IMR-90 (cell line): Measurements from ENCODE around the gene RIPK4. TPM values are rescaled to one million over a fixed set of nuclear protein-coding genes. Genes with fewer than 3 reads are reported as not detected.

Experiments
- ATAC-seq: fragments of 200-7000 bp; cut with Tn5 transposase; 2 replicates; pipeline ENCODE4 v1.9.1; 2020; ENCODE audit warnings: low read depth, mild to moderate bottlenecking, moderate library complexity
- BruUV-seq: library from RNA; stranded (reverse); fragments of 400-500 nt; replicated peaks from 2 replicates; lab custom pipeline; 2021; lab: Mats Ljungman, UMichigan
- CTCF ChIA-PET: fragments of 300-600 bp; formaldehyde crosslinking; extraction: SDS; loops from one replicate; lab custom pipeline; 2021; ENCODE audit warnings: antibody characterized with exemption; lab: Yijun Ruan, JAX
- POLR2A ChIA-PET: fragments of 300-600 bp; sonication (Branson Sonifier 250); formaldehyde crosslinking; loops from one replicate; lab custom pipeline; 2022; ENCODE audit warnings: antibody characterized with exemption; ENCODE audit not compliant: unreplicated experiment; lab: Charles Lee
- DNase-seq: peaks from one replicate; pipeline ENCODE4 v3.0.0; 2013
- H2AFZ ChIP-seq: replicated peaks from 2 replicates; pipeline ENCODE3; 2013; ENCODE audit warnings: low read length, mild to moderate bottlenecking; ENCODE audit not compliant: poor library complexity
- H2AK5ac ChIP-seq: 2 replicates; pipeline ENCODE4 v1.6.1; 2013; ENCODE audit warnings: low read depth, low read length, inconsistent platforms
- H2AK9ac ChIP-seq: replicated peaks from 2 replicates; pipeline ENCODE3; 2013; ENCODE audit warnings: mild to moderate bottlenecking, low read depth, low read length, moderate library complexity; ENCODE audit not compliant: poor library complexity
- H2BK120ac ChIP-seq: 2 replicates; pipeline ENCODE4 v1.6.1; 2013; ENCODE audit warnings: low read depth, low read length, inconsistent platforms
- H2BK15ac ChIP-seq: 3 replicates; pipeline ENCODE4 v1.6.1; 2013; ENCODE audit warnings: low read depth, low read length, inconsistent platforms
- H2BK20ac ChIP-seq: 2 replicates; pipeline ENCODE4 v1.6.1; 2013; ENCODE audit warnings: low read depth, mild to moderate bottlenecking, inconsistent platforms, low read length, moderate library complexity
- H2BK5ac ChIP-seq: 2 replicates; pipeline ENCODE4 v1.6.1; 2013; ENCODE audit warnings: mild to moderate bottlenecking, low read depth, low read length, inconsistent platforms; ENCODE audit not compliant: poor library complexity, severe bottlenecking
- H3K14ac ChIP-seq: replicated peaks from 2 replicates; pipeline ENCODE4 v1.6.1; 2013; ENCODE audit warnings: low read depth, low read length, inconsistent platforms
- H3K18ac ChIP-seq: 2 replicates; pipeline ENCODE4 v1.6.1; 2013; ENCODE audit warnings: low read depth, low read length, control low read depth
- H3K23ac ChIP-seq: 2 replicates; pipeline ENCODE4 v1.6.1; 2013; ENCODE audit warnings: low read depth, low read length, inconsistent platforms
- H3K27ac ChIP-seq: 2 replicates; pipeline ENCODE4 v1.5.1; 2013; ENCODE audit warnings: mild to moderate bottlenecking, control low read depth, low read length; ENCODE audit not compliant: insufficient read depth
- H3K27me3 ChIP-seq: 2 replicates; pipeline ENCODE4 v1.6.1; 2013; ENCODE audit warnings: low read length; ENCODE audit not compliant: control insufficient read depth, insufficient read depth
- H3K36me3 ChIP-seq: 2 replicates; pipeline ENCODE4 v1.6.1; 2013; ENCODE audit warnings: low read length, mixed read lengths; ENCODE audit not compliant: control insufficient read depth, insufficient read depth
- H3K4ac ChIP-seq: 2 replicates; pipeline ENCODE4 v1.6.1; 2013; ENCODE audit warnings: low read depth, low read length, inconsistent platforms
- H3K4me1 ChIP-seq: 2 replicates; pipeline ENCODE4 v1.6.1; 2013; ENCODE audit warnings: low read length, mixed read lengths; ENCODE audit not compliant: control insufficient read depth, insufficient read depth
- H3K4me2 ChIP-seq: 2 replicates; pipeline ENCODE4 v1.6.1; 2013; ENCODE audit warnings: low read depth, mild to moderate bottlenecking, control low read depth, low read length, moderate library complexity
- H3K4me3 ChIP-seq: 2 replicates; pipeline ENCODE4 v1.5.1; 2013; ENCODE audit warnings: low read depth, mild to moderate bottlenecking, control low read depth, low read length, moderate library complexity; ENCODE audit not compliant: insufficient read depth
- H3K56ac ChIP-seq: 2 replicates; pipeline ENCODE4 v1.6.1; 2013; ENCODE audit warnings: low read length, inconsistent platforms; ENCODE audit not compliant: insufficient read depth; ENCODE audit errors: extremely low read depth
- H3K79me1 ChIP-seq, 2 experiments: 2 replicates each; pipeline ENCODE4 v1.6.1; 2013; ENCODE audit warnings: low read length in 2 of 2, inconsistent platforms in 1 of 2, low read depth in 1 of 2
- H3K9ac ChIP-seq: 2 replicates; pipeline ENCODE4 v1.6.1; 2013; ENCODE audit warnings: low read depth, low read length, control low read depth
- H3K9me1 ChIP-seq: 2 replicates; pipeline ENCODE4 v1.6.1; 2013; ENCODE audit warnings: low read length, inconsistent platforms; ENCODE audit not compliant: insufficient read depth
- H3K9me3 ChIP-seq: 2 replicates; pipeline ENCODE4 v1.6.1; 2013; ENCODE audit warnings: low read length; ENCODE audit not compliant: control insufficient read depth, insufficient read depth
- H4K20me1 ChIP-seq: 2 replicates; pipeline ENCODE4 v1.6.1; 2013; ENCODE audit warnings: low read length, inconsistent platforms; ENCODE audit not compliant: insufficient read depth
- H4K5ac ChIP-seq: 2 replicates; pipeline ENCODE4 v1.6.1; 2013; ENCODE audit warnings: mild to moderate bottlenecking, low read depth, low read length, control low read depth
- H4K8ac ChIP-seq, 2 experiments: 2 replicates each; pipeline ENCODE4 v1.6.1; 2013; ENCODE audit warnings: low read depth in 2 of 2, low read length in 2 of 2, control low read depth in 1 of 2, inconsistent platforms in 1 of 2
- H4K91ac ChIP-seq: 2 replicates; pipeline ENCODE4 v1.6.1; 2013; ENCODE audit warnings: low read depth, low read length, inconsistent platforms; ENCODE audit not compliant: insufficient read depth
- BHLHE40 ChIP-seq: fragments of 150-350 bp; IDR thresholded peaks from 2 replicates; pipeline ENCODE4 v1.6.1; 2016; ENCODE audit warnings: mild to moderate bottlenecking, low read depth, low read length
- CEBPB ChIP-seq: IDR thresholded peaks from 2 replicates; pipeline ENCODE4 v1.6.1; 2012; ENCODE audit warnings: low read depth, low read length, improper control_type of control experiment
- CHD1 ChIP-seq: IDR thresholded peaks from 2 replicates; pipeline ENCODE4 v1.6.1; 2012; ENCODE audit warnings: low read depth, low read length, improper control_type of control experiment
- FOS ChIP-seq: fragments of 150-350 bp; IDR thresholded peaks from 2 replicates; pipeline ENCODE4 v1.6.1; 2016; ENCODE audit warnings: low read depth, low read length
- MAFK ChIP-seq: IDR thresholded peaks from 2 replicates; pipeline ENCODE4 v1.6.1; 2012; ENCODE audit warnings: low read depth, low read length, improper control_type of control experiment
- MAZ ChIP-seq: IDR thresholded peaks from 2 replicates; pipeline ENCODE4 v1.6.1; 2012; ENCODE audit warnings: low read depth, mild to moderate bottlenecking, low read length, improper control_type of control experiment, moderate library complexity, borderline replicate concordance
- MXI1 ChIP-seq: IDR thresholded peaks from 2 replicates; pipeline ENCODE4 v1.6.1; 2012; ENCODE audit warnings: low read depth, mild to moderate bottlenecking, low read length, moderate library complexity, borderline replicate concordance
- NFE2L2 ChIP-seq: fragments of 150-350 bp; IDR thresholded peaks from 2 replicates; pipeline ENCODE4 v1.6.1; 2016; ENCODE audit warnings: low read depth, mild to moderate bottlenecking, low read length
- POLR2A ChIP-seq: IDR thresholded peaks from 2 replicates; pipeline ENCODE4 v1.6.1; 2012; ENCODE audit warnings: mild to moderate bottlenecking, low read depth, low read length
- RAD21 ChIP-seq: IDR thresholded peaks from 2 replicates; pipeline ENCODE4 v1.6.1; 2012; ENCODE audit warnings: low read length, improper control_type of control experiment
- RCOR1 ChIP-seq: IDR thresholded peaks from 2 replicates; pipeline ENCODE4 v1.6.1; 2012; ENCODE audit warnings: mild to moderate bottlenecking, low read length, improper control_type of control experiment; ENCODE audit not compliant: insufficient replicate concordance
- RFX5 ChIP-seq: IDR thresholded peaks from 2 replicates; pipeline ENCODE4 v1.8.0; 2012; ENCODE audit warnings: low read depth, mild to moderate bottlenecking, low read length, moderate library complexity
- SMC3 ChIP-seq: fragments of 150-350 bp; IDR thresholded peaks from 2 replicates; pipeline ENCODE4 v1.6.1; 2016; ENCODE audit warnings: low read depth, mild to moderate bottlenecking, antibody characterized with exemption, low read length, moderate library complexity
- WGBS, 2 experiments: methylation state at CpG; one replicate each; pipeline versions ENCODE4 v1.1.5 to v1.1.7; 2013; ENCODE audit warnings: missing lambda C conversion rate in 2 of 2; ENCODE audit not compliant: insufficient read length in 1 of 2; ENCODE audit errors: extremely low coverage in 2 of 2; 5-methylcytosine and 5-hydroxymethylcytosine counted together
- dilution Hi-C: fragments of 300-500 bp; cut with HindIII; formaldehyde crosslinking; loops from one replicate; pipeline ENCODE4 v1.14.3; 2018; ENCODE audit warnings: low sequenced_read_pairs; ENCODE audit not compliant: unreplicated experiment
- in situ Hi-C: fragments of 300-500 bp; cut with MboI; formaldehyde crosslinking; loops from 3 replicates; pipeline ENCODE4 v1.14.3; 2019; ENCODE audit warnings: low sequenced_read_pairs, inconsistent platforms, mixed read lengths
- intact Hi-C: fragments of 100-400 bp; cut with micrococcal nuclease; formaldehyde crosslinking; loops from 2 replicates; pipeline ENCODE4 v1.10.0; 2022
- polyA plus RNA-seq, 3 experiments: library from polyadenylated mRNA; depleted of rRNA; stranded (reverse); fragments of >200 nt; gene quantifications; 2 replicates each; pipeline ENCODE4 v1.2.3, GENCODE V29; 2012; ENCODE audit warnings: low replicate concordance in 1 of 3
- total RNA-seq: library from RNA; depleted of rRNA; stranded (reverse); fragments of >200 nt; gene quantifications from 2 replicates; pipeline ENCODE4 v1.2.3, GENCODE V29; 2012
- TF ChIP-seq, protein P1 (sequence below): fragments of 150-350 bp; IDR thresholded peaks from 2 replicates; pipeline ENCODE4 v1.6.1; 2017; ENCODE audit warnings: mild to moderate bottlenecking, antibody characterized with exemption, low read length, low read depth
- TF ChIP-seq, protein P2 (sequence below): conservative IDR thresholded peaks from 2 replicates; pipeline ENCODE4 v1.5.1; 2012; ENCODE audit warnings: mild to moderate bottlenecking, low read depth, low read length, improper control_type of control experiment
- TF ChIP-seq, protein P3 (sequence below): fragments of 150-350 bp; IDR thresholded peaks from 2 replicates; pipeline ENCODE4 v1.6.1; 2016; ENCODE audit warnings: low read depth, mild to moderate bottlenecking, low read length, moderate library complexity, borderline replicate concordance

Gene RIPK4
- total and polyA plus RNA-seq, 2 of the 4 experiments (the other 2 are of a cell fraction), result under 0.01 to 0.03 TPM

DNA sequence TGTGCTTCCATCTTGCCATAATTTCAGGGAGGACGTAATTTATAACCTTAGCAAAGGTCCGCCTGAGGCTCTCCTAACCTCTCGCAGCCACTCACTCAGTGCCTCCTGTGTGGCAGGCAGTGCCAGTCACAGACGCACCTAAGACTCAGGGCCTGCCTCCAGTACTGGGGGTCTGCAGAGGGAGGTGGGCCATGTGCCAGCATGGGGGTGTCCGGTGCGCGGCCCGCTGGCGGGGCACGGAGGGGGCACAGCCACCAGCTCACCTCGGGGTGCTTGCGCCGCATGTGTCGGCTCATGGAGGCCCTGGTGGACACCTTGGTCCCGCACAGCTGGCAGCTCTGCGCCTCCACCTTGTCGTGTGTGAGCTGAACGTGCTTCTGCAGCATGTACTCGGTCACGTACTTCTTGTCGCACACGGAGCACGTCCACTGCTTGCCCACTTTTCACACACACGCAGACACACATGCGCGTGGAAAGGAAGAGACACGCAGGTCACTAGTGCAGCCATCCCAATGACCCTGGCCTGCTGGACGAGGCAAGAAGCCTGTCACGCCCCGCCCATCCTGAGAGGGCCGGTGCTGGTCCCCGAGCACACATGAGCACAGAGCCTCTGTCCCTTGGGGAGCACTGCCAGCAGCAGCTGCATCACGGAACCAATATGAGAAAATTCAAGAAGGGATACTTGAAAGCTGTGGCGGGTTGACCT lies 43.2 kb upstream of the RIPK4 start:
- Histone ChIP-seq H3K9me1 (peaks cover 2% of the 10 kb centered on the region; the same call in 1 of the 2 replicates), H3K27me3 (no peaks in the 10 kb centered on the region), H3K4me1 (no peaks in the 10 kb centered on the region), H2BK5ac (no peak overlapping the region), H3K27ac (no peak overlapping the region), H3K14ac (no peak overlapping the region), H3K36me3 (peaks cover 17% of the 10 kb centered on the region), H2BK20ac (no peak overlapping the region), H3K23ac (no peak overlapping the region), H4K91ac (no peak overlapping the region), H3K9ac (no peak overlapping the region), H2AK9ac (no peak overlapping the region), H3K79me1 (peaks cover 0 to 7% of the 10 kb centered on the region in 2 experiments; a peak in 1 of 4 replicates), H4K20me1 (no peaks in the 10 kb centered on the region), H2AFZ (no peak overlapping the region), H4K8ac (no peak overlapping the region), H2BK15ac (no peak overlapping the region), H2BK120ac (no peak overlapping the region), H3K4ac (no peak overlapping the region), H3K18ac (no peak overlapping the region), H4K5ac (no peak overlapping the region), H3K9me3 (no peaks in the 10 kb centered on the region), H3K56ac (no peak overlapping the region), H3K4me3 (no peak overlapping the region), H2AK5ac (no peak overlapping the region), H3K4me2 (no peak overlapping the region)
- ChIA-PET CTCF (no interaction called here), POLR2A (no interaction called here)
- intact Hi-C loops (no loop called here), dilution Hi-C loops (no loop called here), in situ Hi-C loops (no loop called here)
- 96% methylated on average over 20 of the region's 34 CpGs; no CpG with 5 or more reads in 1 of the 2 experiments for WGBS, 2 experiments
- ATAC-seq (no peak), DNase-seq (no peak)
- no TSS peak for BruUV-seq
- TF ChIP-seq, protein P1, sequence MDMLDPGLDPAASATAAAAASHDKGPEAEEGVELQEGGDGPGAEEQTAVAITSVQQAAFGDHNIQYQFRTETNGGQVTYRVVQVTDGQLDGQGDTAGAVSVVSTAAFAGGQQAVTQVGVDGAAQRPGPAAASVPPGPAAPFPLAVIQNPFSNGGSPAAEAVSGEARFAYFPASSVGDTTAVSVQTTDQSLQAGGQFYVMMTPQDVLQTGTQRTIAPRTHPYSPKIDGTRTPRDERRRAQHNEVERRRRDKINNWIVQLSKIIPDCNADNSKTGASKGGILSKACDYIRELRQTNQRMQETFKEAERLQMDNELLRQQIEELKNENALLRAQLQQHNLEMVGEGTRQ, result no peak
- TF ChIP-seq MXI1, result no peak
- TF ChIP-seq SMC3, result no peak
- no peak for TF ChIP-seq MAFK
- TF ChIP-seq RAD21, result no peak
- TF ChIP-seq, protein P2, sequence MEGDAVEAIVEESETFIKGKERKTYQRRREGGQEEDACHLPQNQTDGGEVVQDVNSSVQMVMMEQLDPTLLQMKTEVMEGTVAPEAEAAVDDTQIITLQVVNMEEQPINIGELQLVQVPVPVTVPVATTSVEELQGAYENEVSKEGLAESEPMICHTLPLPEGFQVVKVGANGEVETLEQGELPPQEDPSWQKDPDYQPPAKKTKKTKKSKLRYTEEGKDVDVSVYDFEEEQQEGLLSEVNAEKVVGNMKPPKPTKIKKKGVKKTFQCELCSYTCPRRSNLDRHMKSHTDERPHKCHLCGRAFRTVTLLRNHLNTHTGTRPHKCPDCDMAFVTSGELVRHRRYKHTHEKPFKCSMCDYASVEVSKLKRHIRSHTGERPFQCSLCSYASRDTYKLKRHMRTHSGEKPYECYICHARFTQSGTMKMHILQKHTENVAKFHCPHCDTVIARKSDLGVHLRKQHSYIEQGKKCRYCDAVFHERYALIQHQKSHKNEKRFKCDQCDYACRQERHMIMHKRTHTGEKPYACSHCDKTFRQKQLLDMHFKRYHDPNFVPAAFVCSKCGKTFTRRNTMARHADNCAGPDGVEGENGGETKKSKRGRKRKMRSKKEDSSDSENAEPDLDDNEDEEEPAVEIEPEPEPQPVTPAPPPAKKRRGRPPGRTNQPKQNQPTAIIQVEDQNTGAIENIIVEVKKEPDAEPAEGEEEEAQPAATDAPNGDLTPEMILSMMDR, result no peak
- TF ChIP-seq POLR2A, result no peak
- TF ChIP-seq CEBPB, result no peak
- TF ChIP-seq, protein P3, sequence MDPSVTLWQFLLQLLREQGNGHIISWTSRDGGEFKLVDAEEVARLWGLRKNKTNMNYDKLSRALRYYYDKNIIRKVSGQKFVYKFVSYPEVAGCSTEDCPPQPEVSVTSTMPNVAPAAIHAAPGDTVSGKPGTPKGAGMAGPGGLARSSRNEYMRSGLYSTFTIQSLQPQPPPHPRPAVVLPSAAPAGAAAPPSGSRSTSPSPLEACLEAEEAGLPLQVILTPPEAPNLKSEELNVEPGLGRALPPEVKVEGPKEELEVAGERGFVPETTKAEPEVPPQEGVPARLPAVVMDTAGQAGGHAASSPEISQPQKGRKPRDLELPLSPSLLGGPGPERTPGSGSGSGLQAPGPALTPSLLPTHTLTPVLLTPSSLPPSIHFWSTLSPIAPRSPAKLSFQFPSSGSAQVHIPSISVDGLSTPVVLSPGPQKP, result no peak
- TF ChIP-seq RCOR1, result no peak
- no peak for TF ChIP-seq MAZ
- no peak for TF ChIP-seq FOS
- no peak for TF ChIP-seq CHD1
- TF ChIP-seq RFX5, result no peak
- TF ChIP-seq BHLHE40, result no peak
- TF ChIP-seq NFE2L2, result no peak
